Transverse colon (tissue), 4 donors: ENCODE results near the gene CFD.

ENCODE experiments used
- EP300 ChIP-seq: sonication (generic); formaldehyde crosslinking; IDR thresholded peaks from one replicate; pipeline ENCODE4 v1.6.1; 2017; ENCODE audit warnings: antibody characterized with exemption, low read depth
- POLR2AphosphoS5 ChIP-seq, 3 donors: sonication (generic); formaldehyde crosslinking; IDR thresholded peaks; one replicate each; pipeline ENCODE4 v1.6.1; 2016; ENCODE audit warnings: antibody characterized with exemption in 3 of 3
- TF ChIP-seq, protein P1 (sequence below), 5 experiments: fragments of 200-600 bp in 3 of 5; fragments of 450-650 bp in 2 of 5; sonication (generic) in 3 of 5; IDR thresholded peaks; 1 replicate in 2 of 5; 2 replicates in 3 of 5; pipeline ENCODE4 v1.5.1; 2016 to 2017; ENCODE audit warnings: antibody characterized with exemption in 5 of 5, inconsistent platforms in 3 of 5, mild to moderate bottlenecking in 2 of 5, moderate library complexity in 1 of 5

DNA sequence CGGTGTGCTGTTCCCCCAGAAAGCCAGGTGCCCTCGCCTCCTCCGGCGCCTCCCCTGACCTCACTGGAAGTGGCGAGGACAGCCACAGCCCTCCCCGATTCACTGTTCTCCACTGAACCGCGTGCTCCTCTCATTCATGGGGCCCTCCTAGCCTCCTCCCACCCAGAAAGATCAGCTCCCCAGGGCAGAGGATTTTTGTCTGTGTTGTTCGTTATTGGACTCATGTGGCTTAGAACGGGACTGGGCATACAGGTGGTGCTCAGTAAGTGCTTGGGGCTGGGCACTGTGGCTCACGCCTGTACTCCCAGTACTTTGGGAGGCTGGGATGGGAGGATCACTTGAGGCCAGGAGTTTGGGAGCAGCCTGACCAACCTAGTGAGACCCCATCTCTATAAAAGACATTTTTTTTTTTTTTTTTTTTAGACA, 14.9 kb upstream of the CFD start:
- TF ChIP-seq, protein P1, sequence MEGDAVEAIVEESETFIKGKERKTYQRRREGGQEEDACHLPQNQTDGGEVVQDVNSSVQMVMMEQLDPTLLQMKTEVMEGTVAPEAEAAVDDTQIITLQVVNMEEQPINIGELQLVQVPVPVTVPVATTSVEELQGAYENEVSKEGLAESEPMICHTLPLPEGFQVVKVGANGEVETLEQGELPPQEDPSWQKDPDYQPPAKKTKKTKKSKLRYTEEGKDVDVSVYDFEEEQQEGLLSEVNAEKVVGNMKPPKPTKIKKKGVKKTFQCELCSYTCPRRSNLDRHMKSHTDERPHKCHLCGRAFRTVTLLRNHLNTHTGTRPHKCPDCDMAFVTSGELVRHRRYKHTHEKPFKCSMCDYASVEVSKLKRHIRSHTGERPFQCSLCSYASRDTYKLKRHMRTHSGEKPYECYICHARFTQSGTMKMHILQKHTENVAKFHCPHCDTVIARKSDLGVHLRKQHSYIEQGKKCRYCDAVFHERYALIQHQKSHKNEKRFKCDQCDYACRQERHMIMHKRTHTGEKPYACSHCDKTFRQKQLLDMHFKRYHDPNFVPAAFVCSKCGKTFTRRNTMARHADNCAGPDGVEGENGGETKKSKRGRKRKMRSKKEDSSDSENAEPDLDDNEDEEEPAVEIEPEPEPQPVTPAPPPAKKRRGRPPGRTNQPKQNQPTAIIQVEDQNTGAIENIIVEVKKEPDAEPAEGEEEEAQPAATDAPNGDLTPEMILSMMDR (IDR thresholded peaks at IDR 0.05): no peak
- TF ChIP-seq EP300 (no peak), POLR2AphosphoS5 (IDR thresholded peaks at IDR 0.05) (no peak)
